Fibroblast of upper back skin (primary cell): ENCODE results near the gene TRMT2A.

Experiments used
- DNase-seq: peaks from one replicate; pipeline ENCODE4 v3.0.0-alpha.2; 2013

The TRMT2A gene

DNA sequence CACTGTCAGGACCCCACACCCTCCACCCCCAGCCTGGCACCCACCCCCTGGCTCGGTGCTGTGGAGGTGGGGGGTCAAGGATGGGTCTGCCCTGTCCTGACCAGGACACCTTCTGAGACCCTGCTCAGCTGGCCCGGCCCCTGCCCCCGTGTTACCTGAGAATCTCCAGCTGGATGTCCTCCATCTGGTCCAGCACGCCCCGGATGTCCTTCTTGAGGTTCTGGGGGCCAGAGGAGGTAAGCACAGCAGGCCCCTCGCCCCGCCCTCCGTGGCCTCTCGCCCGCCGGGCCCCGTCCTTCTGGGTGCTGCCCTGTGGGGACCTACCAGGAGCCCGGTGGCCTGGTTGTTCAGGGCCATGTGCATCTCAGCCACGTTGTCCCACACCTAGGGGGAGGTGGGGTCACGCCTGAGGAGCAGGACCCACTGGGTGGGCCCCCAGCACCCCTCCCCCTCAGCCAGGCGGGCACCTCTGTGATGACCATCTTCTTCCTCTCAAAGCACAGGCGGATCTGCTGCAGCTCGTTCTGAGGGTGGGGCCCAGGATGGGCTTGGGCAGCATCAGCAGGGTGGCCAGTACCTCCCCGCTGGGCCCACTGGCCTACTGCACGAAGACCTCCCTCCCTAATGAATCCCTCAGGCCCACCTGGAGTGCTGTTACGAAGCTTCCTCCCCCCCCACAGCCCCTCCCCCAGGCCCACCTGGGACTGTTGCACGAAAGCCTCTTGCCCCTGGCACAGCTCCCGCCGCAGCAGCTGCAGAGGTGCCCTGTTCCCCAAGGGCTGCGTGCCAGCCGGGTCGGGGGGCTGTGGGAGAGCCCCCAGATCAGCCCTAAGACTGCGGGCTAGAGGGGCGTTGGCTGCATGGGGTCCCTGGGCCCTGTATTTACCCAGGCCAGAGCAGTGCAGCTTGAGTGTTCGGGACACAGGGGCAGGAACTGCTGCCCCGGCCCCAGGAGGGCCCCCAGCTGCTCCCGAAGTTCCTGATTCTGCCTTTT lies 32.5 kb upstream of the TRMT2A start:
- no peak for DNase-seq

DNA sequence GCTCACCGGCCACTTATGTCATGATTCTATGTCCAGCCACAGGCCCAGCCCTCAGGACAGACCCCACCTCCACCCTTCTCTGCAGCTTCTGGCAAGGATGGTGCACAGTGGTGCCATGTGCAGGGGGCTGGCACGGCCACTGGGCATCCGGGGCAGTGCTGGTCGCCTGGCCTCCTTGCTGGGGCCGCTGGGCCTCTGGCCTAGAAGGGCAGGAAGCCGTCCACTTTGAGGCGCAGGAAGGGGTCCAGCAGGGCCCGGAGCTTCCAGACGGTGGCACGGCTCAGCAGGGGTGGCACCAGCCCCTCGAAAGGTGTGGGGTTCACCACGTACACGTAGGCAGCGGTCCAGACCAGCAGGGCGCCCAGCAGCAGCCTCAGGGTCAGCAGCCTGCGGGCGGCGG lies 31.4 kb upstream of the TRMT2A start:
- DNase-seq = no peak

DNA sequence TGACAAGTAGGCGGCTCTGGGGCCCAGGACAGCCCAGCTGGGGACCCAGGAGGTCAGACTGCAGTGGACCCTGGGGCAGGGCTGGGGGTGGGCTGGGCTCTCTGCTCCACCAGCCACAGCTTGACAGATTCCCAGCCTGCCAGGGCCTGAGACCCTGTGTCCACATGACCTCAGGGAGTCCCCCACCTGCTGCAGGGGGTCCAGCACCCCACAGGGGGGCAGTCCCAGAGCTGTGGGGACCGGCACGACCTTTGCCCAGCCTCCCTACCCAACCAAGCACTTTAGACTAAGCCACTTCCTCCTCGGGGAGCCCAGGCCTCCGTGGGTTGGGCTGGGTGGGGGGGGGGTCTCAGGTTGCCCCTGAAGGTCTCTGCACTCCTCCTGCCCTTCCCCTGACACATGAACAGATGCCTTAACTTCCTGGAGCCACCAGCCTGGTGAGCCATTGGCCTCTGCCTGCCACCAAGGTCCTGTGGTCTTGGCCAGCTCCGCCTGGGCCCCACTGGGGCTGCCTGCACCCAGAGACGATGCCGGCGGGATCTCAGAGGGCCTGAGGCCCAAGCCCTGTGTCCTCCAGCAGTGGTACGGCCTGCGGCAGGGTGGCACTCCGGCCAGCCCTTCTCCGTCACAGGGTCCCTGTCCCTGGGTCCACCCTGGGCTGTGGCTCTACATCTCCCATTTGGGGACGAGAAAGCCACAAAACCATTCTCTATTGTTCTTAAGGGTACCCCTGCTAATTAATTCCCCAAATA lies 30.4 kb upstream of the TRMT2A start:
- DNase-seq = no peak

DNA sequence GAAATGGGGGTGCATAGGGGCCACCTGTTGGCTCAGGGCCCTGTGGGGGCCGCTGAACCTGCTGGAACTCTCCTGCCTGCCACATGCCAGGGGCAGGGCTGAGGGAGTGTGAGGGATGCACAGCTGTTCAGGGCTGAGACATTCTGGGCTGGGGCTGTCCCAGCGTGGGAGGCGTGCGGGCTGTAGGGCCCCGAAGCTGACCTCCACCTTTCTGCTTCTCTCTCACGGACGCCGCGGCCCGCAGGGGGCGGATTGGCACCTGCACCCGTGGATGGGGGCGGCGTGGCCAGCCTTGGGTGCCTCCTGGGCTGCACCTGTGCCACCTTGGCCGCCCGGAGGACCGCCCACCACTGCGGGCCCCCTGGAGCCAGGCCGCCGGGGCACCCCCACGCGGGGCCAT lies 29.8 kb upstream of the TRMT2A start:
- no peak for DNase-seq

- no peak for DNase-seq
Observed at GRCh38 chr22:20145832-20146223, 28.8 kb upstream of the TRMT2A start.

DNA sequence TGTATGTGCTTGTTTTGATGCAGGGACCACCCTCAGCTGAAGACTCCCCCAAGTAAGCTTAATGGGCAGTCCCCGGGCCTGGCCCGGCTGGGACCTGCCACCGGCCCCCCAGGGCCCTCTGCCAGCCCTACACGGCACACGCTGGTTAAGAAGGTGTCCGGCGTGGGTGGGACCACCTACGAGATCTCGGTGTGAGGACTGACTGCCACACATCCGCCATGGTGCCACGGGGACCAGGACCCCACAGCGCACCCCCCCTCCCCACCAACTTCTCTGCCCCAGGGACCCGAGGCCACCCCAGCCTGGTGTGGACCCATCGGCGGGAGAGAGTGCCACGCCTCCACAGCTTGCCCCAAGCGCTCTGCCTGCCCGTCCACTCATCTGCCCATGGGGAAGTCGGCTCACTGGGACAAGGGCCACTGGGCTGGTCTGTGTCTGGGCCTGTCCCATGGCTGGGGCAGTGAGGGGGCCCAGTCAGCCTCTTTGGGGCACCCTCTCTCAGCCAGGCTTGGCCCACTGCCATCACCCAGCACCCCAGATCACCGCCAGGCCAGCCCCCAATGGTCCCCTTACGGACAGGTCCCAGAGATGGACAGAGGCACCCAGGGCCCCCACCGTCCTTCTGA lies 28.3 kb upstream of the TRMT2A start:
- DNase-seq = no peak

GRCh38 chr22:20143883-20144665 lies 27.0 kb upstream of the TRMT2A start:
- no peak for DNase-seq

DNA sequence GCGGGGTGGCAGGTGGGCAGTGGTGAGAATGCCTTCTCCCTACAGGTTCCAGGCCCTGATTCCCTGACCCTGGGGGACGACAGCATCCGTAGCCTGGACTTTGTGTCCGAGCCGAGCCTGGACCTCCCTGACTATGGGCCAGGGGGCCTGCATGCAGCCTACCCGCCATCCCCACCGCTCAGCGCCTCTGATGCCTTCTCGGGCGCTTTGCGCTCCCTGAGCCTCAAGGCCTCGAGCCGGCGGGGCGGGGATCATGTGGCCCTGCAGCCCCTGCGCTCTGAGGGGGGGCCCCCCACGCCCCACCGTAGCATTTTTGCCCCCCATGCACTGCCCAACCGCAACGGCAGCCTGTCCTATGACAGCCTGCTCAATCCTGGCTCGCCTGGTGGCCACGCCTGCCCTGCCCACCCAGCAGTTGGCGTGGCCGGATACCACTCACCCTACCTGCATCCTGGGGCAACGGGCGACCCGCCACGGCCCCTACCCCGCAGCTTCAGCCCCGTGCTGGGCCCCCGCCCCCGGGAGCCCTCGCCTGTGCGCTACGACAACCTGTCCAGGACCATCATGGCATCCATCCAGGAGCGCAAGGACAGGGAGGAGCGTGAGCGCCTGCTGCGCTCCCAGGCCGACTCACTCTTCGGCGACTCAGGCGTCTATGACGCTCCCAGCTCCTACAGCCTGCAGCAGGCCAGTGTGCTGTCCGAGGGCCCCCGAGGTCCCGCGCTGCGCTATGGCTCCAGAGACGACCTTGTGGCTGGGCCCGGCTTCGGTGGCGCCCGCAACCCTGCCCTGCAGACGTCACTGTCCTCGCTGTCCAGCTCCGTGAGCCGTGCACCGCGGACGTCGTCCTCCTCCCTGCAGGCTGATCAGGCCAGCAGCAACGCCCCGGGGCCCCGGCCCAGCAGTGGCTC lies 25.9 kb upstream of the TRMT2A start:
- no peak for DNase-seq

GRCh38 chr22:20141186-20142077 lies 24.4 kb upstream of the TRMT2A start:
- DNase-seq = peak; percentile 68

DNA sequence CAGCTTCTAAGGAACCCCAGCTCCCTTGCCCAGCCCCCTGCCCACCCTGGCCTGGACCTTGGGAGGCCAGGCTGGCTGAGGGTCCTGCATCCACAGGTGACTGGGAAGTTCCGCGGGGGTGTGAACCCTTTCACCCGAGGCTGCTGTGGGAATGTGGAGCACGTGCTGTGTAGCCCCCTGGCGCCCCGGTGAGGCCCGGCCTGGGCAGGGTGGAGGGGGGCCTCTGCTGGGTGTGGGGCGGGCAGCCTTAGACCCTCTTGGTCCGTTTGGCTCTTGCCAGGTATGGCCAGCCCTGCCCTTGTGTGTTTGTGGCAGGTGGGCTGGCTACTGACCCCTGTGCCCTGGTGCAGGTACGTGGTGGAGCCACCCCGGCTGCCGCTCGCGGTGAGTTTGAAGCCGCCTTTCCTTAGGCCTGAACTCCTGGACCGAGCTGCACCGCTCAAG lies 23.5 kb upstream of the TRMT2A start:
- no peak for DNase-seq

- DNase-seq = no peak
Observed at GRCh38 chr22:20140107-20140445, 23.1 kb upstream of the TRMT2A start.

- no peak for DNase-seq
Observed at GRCh38 chr22:20139391-20140106, 22.5 kb upstream of the TRMT2A start.

- no peak for DNase-seq
Observed at GRCh38 chr22:20138868-20139267, 21.8 kb upstream of the TRMT2A start.

GRCh38 chr22:20138417-20138738 lies 21.4 kb upstream of the TRMT2A start:
- DNase-seq = no peak

- DNase-seq = no peak
Observed at GRCh38 chr22:20137671-20138416, 20.8 kb upstream of the TRMT2A start.

- DNase-seq = no peak
Observed at GRCh38 chr22:20137113-20137512, 20.1 kb upstream of the TRMT2A start.

GRCh38 chr22:20136603-20136873 lies 19.5 kb upstream of the TRMT2A start:
- no peak for DNase-seq

- no peak for DNase-seq
Observed at GRCh38 chr22:20135806-20136602, 19.0 kb upstream of the TRMT2A start.

DNA sequence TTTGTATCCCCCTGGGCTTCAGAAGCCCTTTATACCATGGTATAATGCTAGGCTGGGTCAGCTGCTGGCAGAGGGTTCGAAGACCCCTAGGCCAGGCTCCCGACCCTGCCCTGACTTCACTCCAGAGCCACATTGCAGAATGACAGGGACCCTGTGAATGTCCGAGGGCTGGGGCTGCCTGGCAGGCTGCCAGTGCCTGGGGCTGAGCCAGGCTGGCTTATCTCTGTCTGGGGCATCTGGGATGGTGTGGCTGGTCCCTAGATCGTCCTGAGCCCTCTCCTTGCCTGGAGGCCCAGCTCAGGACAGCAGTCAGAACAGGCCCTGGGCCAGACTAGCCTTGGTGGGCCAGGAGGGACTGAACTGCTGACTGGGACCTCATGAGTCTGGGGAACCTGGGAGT lies 18.2 kb upstream of the TRMT2A start:
- no peak for DNase-seq
